ENCODE measurements around the gene ARHGAP33.

GRCh38 chr19:35775046-35775297 is 392 bp upstream of the ARHGAP33 start:
- no peak for TF ChIP-seq FOSL2 (IDR thresholded peaks at IDR 0.05; ENCODE audit: borderline replicate concordance, low read depth)
- no peak for TF ChIP-seq RXRA (IDR thresholded peaks at IDR 0.05; ENCODE audit: borderline replicate concordance, low read depth)
- no peak for TF ChIP-seq SMC3 (IDR thresholded peaks at IDR 0.05; ENCODE audit: low read depth, low read length)
